HepG2 (cell line): ENCODE data around the gene AKR1C4.

Experiments used
- CTCF ChIP-seq: sonication (generic); formaldehyde crosslinking; IDR thresholded peaks from 2 replicates; pipeline ENCODE4 v1.5.0; 2020; ENCODE audit warnings: mild to moderate bottlenecking, missing genetic modification reagents, moderate library complexity
- ESRRA ChIP-seq: sonication (generic); formaldehyde crosslinking; IDR thresholded peaks from 2 replicates; pipeline ENCODE4 v1.5.1; 2020; ENCODE audit warnings: mild to moderate bottlenecking, low read depth, missing genetic modification reagents
- EZH2 ChIP-seq: conservative IDR thresholded peaks from 2 replicates; pipeline ENCODE4 v1.6.1; 2012; ENCODE audit warnings: mild to moderate bottlenecking, low read depth, low read length, moderate library complexity
- POLR2AphosphoS2 ChIP-seq: IDR thresholded peaks from 2 replicates; pipeline ENCODE4 v1.6.1; 2011; ENCODE audit warnings: low read depth, low read length, improper control_type of control experiment
- STAT5B ChIP-seq: sonication (generic); formaldehyde crosslinking; IDR thresholded peaks from 2 replicates; pipeline ENCODE4 v1.4.0; 2020; ENCODE audit warnings: missing genetic modification reagents
- TBL1XR1 ChIP-seq: fragments of 150-350 bp; IDR thresholded peaks from 2 replicates; pipeline ENCODE4 v1.6.1; 2014; ENCODE audit warnings: borderline replicate concordance, low read length; ENCODE audit not compliant: partially characterized antibody
- THRA ChIP-seq: sonication (generic); formaldehyde crosslinking; IDR thresholded peaks from 2 replicates; pipeline ENCODE4 v1.4.0; 2020; ENCODE audit warnings: missing genetic modification reagents, borderline replicate concordance
- ZBTB7B ChIP-seq: sonication (generic); formaldehyde crosslinking; IDR thresholded peaks from 2 replicates; pipeline ENCODE4 v1.4.0; 2020; ENCODE audit warnings: missing genetic modification reagents
- ZNF275 ChIP-seq: sonication (generic); formaldehyde crosslinking; IDR thresholded peaks from 2 replicates; pipeline ENCODE4 v1.8.0; 2022; ENCODE audit warnings: missing genetic modification reagents, mild to moderate bottlenecking, inconsistent platforms, borderline replicate concordance
- TF ChIP-seq, protein P1 (sequence below): sonication (generic); formaldehyde crosslinking; IDR thresholded peaks from 2 replicates; pipeline ENCODE4 v1.4.0; 2020; ENCODE audit warnings: missing genetic modification reagents

- TF ChIP-seq STAT5B (CRISPR knock-in tag) (no peak), POLR2AphosphoS2 (no peak), TBL1XR1 (no peak), ESRRA (CRISPR knock-in tag) (no peak), ZBTB7B (CRISPR knock-in tag) (no peak), ZNF275 (CRISPR knock-in tag) (no peak), THRA (no peak), CTCF (CRISPR knock-in tag) (no peak), EZH2 (no peak)
- TF ChIP-seq, protein P1, sequence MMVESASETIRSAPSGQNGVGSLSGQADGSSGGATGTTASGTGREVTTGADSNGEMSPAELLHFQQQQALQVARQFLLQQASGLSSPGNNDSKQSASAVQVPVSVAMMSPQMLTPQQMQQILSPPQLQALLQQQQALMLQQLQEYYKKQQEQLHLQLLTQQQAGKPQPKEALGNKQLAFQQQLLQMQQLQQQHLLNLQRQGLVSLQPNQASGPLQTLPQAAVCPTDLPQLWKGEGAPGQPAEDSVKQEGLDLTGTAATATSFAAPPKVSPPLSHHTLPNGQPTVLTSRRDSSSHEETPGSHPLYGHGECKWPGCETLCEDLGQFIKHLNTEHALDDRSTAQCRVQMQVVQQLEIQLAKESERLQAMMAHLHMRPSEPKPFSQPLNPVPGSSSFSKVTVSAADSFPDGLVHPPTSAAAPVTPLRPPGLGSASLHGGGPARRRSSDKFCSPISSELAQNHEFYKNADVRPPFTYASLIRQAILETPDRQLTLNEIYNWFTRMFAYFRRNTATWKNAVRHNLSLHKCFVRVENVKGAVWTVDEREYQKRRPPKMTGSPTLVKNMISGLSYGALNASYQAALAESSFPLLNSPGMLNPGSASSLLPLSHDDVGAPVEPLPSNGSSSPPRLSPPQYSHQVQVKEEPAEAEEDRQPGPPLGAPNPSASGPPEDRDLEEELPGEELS = no peak
Observed at GRCh38 chr10:5196702-5197113, at the start of gene AKR1C4.
